HFF-Myc (cell line): ENCODE results near the gene SOX13.

Experiments
- DNase-seq: peaks from one replicate; pipeline ENCODE4 v3.0.0-alpha.2; 2011; ENCODE audit warnings: low read depth; ENCODE audit errors: extremely low read depth
- H3K4me3 ChIP-seq: replicated peaks from 2 replicates; pipeline ENCODE4 v1.5.1; 2011; ENCODE audit warnings: low read depth, mild to moderate bottlenecking, control low read depth, low read length
- TF ChIP-seq, protein P1 (sequence below): IDR thresholded peaks from 2 replicates; pipeline ENCODE4 v1.5.1; 2012; ENCODE audit warnings: mild to moderate bottlenecking, low read depth, low read length, control low read depth; ENCODE audit errors: missing control alignments

The SOX13 gene

DNA sequence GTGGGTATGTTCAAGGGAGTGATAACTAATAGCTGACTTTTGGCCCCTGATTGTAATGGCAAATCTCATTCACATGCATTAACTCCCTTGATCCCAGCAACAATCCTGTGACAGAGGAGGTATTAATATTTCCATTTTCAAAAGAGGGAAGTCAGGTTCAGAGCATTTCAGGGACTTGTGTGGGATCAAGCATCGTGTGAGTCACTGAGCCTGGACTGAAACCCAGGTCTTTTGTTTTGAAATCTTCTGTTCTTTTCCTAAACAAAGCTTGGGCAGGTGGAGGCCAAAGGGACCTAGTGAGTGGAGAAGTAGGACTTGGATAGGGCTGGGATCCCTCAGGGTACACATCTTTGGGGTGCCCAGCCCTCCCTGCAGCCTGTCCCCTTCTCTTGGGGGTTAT lies 41.0 kb downstream of the SOX13 start:
- TF ChIP-seq, protein P1, sequence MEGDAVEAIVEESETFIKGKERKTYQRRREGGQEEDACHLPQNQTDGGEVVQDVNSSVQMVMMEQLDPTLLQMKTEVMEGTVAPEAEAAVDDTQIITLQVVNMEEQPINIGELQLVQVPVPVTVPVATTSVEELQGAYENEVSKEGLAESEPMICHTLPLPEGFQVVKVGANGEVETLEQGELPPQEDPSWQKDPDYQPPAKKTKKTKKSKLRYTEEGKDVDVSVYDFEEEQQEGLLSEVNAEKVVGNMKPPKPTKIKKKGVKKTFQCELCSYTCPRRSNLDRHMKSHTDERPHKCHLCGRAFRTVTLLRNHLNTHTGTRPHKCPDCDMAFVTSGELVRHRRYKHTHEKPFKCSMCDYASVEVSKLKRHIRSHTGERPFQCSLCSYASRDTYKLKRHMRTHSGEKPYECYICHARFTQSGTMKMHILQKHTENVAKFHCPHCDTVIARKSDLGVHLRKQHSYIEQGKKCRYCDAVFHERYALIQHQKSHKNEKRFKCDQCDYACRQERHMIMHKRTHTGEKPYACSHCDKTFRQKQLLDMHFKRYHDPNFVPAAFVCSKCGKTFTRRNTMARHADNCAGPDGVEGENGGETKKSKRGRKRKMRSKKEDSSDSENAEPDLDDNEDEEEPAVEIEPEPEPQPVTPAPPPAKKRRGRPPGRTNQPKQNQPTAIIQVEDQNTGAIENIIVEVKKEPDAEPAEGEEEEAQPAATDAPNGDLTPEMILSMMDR = no peak

GRCh38 chr1:204114606-204115005 lies 41.7 kb downstream of the SOX13 start:
- no peak for DNase-seq
- TF ChIP-seq, protein P1 = no peak
- H3K4me3 ChIP-seq = no peak overlapping the region

More for the DNA sequence above, 41.0 kb downstream of the SOX13 start:
- no peak for DNase-seq
- H3K4me3 ChIP-seq = no peak overlapping the region

GRCh38 chr1:204115116-204115515 lies 42.2 kb downstream of the SOX13 start:
- TF ChIP-seq, protein P1 = no peak
- H3K4me3 ChIP-seq = no peak overlapping the region
- no peak for DNase-seq

- DNase-seq = no peak
- TF ChIP-seq, protein P1 = no peak
- no peak overlapping the region for H3K4me3 ChIP-seq
Observed at GRCh38 chr1:204116539-204116938, 43.6 kb downstream of the SOX13 start.

- TF ChIP-seq, protein P1 = no peak
- no peak for DNase-seq
Observed at GRCh38 chr1:204121840-204122555, 49.1 kb downstream of the SOX13 start.

DNA sequence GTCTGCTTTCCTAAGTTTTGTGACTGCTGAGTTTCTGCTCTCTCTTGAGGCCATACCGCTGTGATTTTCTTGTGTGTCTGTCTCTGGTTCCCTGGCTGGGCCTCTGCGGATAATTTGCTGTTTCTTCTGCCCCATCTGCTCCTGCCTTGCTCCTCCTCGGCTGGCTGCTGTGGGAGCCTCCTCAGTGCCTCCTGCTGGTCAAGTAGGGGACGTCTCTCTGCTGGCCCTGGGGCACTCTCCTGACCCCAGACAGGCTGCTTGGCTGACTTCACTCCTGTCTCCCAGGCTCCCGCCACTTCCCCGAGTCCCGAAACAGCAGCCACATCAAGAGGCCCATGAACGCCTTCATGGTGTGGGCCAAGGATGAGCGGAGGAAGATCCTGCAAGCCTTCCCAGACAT lies 50.5 kb downstream of the SOX13 start:
- TF ChIP-seq, protein P1 = peak; percentile 36
- no peak for DNase-seq
- H3K4me3 ChIP-seq = no peak overlapping the region

More at GRCh38 chr1:204121840-204122555, 49.1 kb downstream of the SOX13 start:
- H3K4me3 ChIP-seq = no peak overlapping the region

DNA sequence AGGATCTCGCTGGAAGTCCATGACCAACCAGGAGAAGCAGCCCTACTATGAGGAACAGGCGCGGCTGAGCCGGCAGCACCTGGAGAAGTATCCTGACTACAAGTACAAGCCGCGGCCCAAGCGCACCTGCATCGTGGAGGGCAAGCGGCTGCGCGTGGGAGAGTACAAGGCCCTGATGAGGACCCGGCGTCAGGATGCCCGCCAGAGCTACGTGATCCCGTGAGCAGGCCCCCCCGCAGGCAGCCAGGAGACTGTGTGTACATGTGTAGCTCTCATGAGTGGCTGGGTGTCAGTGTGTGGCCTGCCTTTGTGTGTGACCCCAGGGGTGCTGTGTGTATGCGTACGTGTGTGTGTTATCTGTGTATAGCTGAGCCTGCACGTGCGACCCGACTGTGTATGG lies 51.7 kb downstream of the SOX13 start:
- TF ChIP-seq, protein P1 = no peak

More for the DNA sequence above, 51.7 kb downstream of the SOX13 start:
- DNase-seq = no peak
- no peak overlapping the region for H3K4me3 ChIP-seq
